HG03060 (cell line): ENCODE results near the gene TLE3.
"Not testable (repeated sequence)": the region's sequence is repeated elsewhere in the genome, so short reads cannot be mapped to it uniquely, and the experiment has no call there.

Experiments
- ATAC-seq: cut with Tn5 transposase; IDR thresholded peaks from one replicate; pipeline ENCODE4 v1.9.1; 2021; ENCODE audit warnings: low read depth, moderate number of reproducible peaks; ENCODE audit not compliant: unreplicated experiment

The TLE3 gene

DNA sequence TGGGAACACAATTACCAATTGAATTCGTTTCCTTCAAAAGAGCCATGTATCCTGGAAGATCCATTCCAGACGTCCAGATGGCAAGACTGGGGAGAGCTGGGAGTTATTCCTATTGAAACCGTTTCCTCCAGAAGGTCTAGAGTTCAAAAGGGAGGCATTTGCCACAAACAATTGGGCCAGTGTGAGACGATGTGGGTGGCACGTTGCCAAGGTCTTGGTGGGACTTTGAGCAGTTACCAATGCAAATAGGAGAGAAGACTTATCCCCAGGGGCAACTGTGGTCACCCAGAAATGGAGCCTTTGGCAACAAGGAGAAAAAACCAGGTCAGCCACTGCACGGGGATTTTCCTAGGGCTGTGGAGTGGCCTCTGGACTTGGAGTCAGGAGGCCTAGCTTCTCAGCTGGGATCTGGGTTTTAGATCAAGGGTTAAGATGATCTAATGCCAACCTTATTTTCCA lies 29.6 kb upstream of the TLE3 start:
- ATAC-seq: no peak

DNA sequence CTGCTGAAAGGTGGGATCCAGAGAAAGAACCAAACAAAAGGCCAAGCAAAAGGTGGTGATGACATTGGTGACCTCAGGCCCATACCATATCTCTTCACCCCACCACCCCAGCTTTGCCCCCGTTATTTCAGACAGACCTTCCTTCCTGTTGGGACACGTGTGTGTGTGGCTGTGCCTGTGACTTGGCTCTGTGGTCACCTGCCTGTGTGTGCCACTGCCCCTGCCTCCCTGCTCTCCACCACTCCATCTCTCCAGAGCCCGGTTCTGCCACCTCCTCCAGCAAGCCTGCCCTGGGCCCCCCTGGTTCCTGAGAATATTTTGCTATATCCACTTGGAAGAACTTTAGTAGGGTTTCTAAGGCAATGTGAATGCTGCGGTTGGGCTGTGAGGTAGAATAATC lies 28.6 kb upstream of the TLE3 start:
- ATAC-seq: no peak

DNA sequence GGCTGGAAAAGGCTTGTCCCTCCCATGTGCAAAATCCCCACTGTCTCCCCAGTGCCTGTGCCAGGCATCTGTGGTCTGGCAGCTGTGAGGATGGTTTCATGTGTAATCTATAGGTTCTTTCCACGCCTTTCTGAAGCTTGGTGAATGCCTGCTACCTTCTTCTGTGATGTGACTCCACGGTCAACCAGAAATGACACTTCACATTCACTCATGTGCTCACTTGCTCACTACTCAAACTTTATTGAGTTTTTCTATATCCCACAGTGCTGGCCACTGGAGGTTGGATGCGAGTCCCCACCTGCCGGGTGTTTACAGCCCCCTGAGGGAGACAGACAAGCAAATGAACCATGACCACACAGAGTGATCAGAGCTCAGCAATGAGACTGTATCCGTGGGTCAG lies 27.9 kb upstream of the TLE3 start:
- no peak for ATAC-seq

DNA sequence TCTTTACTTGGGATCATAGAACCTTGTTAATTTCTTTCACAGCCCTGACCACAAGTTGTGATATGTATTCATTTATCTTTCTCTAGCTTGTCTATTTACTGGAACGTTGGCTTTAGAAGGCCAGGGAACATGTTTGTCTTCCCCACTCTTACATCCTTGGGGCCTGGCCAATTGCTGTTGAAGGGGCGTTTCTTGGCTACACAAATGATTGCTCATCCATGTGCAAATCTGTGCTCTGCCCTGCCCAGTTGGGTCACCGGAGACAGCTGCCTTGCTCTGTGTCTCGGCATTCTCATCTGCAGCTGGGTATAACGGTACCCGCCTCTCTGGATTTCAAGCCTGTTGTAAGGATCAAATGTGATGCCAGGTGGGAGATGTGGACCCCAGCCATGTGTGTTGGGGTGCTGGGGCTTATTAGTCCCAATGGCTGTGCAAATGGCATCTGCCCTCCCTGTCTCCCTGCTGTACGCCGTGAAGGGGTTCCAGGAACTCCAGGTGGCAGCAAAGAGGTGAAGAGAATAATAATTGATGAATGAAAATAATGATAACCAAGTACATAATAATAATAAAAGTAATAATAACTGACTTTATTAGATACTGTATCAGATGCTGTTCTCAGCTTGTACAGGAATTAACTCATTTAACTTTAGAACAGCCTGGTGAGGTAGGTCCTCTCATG lies 24.0 kb upstream of the TLE3 start:
- no peak for ATAC-seq

DNA sequence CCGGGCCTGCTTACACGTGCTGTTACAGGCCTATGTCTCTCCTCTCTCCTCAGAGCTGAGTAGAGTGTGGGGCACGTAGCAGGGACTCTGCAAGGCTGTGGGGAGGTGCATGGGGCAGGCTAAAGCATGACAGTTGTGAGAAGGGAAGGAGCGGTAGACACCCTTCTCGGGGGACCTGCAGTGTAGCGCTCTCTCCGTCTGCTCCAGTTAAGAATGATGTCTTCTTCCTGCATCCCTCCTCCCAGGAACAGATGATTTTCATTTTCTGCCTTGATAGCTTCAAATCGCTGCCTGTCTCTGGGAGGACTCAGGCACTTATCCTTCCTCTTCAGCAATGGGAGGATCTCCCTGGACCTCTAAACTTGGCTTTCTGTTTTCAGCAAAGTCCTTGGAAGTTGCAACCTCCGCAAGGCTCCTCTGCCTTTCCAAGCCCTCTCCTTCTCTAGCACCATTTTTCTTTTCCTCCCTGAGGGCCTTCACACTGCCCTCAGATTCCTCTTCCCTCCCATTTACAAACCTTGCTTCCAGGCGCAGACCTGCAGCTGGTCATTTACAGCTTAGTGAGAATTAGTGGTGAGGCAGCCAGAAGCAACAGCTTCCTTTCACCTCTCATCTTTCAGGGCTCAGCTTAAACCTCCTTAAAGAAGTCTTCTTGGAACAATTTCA lies 23.4 kb upstream of the TLE3 start:
- ATAC-seq: no peak

DNA sequence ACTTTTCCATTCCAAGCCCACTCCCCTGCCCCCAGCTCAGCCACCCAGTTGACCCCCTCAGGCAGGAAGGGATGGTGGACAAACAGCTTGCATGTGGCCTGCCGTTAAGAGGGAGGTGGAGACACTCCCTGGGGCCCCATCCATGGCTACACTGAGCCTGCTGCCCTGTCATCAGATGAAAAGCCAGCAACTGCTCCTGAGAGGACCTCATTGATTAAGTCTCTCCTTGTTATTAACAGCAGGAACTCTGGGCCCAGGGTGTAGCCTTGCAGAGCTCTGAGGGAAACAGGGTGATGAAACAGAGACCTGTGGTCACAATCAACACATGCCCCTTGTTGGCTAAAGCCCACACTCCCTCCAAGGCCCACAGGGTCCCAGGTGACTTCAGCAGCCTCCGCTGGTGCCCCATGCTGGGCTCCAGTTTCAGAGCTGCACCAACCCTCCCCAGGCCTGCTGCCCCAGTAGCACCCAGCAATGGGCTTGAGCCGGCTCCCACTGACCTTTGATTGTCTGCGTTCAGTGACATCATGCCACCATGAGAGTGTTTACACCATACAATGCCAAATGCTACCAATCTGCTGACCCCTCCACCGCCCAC lies 22.3 kb upstream of the TLE3 start:
- no peak for ATAC-seq

DNA sequence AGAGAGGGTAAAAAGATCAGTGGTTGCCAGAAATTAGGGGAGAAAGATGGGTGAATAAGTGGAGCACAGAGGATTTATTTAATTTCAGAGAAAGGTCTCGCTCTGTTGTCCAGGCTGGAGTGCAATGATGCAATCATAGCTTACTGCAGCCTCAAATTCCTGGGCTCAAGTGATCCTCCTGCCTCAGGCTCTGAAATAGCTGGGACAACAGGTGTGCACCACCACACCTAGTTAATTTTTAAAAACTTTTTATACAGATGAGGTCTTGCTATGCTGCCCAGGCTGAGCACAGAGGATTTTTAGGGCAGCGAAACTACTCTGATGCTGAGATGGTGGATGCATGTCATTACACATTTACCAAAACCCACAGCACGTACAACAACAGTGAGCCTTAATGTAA lies 20.9 kb upstream of the TLE3 start:
- ATAC-seq: no peak

DNA sequence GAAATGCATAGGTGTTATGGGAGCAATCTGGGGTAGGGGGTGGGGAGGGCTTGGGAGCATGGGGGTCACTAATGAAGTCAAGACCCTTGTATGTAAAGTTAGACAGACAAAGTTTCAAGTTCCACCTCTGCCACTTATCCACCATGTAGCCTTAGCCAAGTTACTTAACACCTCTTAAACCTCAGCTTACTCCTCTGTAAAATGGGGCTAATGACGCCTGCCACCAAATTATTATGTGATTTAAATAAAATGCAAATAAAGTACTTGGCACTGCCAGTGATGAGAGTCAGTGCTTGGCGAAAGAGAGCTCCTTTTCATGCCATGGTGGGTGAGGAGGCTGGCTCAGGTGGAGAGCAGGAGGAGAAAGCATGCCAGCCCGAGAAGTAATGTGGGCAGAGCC lies 18.6 kb upstream of the TLE3 start:
- no peak for ATAC-seq

DNA sequence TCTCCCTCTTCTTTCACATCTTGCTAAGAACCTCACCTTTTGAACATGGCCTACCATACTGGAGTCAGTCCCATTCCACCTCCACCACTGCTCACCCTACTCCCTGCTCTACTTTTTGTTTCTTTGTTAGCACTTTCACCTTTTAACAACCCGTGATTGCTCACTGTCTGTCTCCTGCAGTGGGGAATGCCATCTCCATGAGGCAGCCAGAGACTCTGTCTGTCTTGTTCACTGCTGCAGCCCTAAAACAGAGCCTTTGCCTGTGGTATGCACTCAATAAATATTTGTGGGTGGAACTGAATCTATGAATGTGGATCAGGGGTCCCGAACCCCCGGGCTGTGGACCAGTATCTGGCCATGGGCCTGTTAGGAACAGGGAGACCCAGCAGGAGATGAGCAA lies 16.5 kb upstream of the TLE3 start:
- ATAC-seq: no peak

DNA sequence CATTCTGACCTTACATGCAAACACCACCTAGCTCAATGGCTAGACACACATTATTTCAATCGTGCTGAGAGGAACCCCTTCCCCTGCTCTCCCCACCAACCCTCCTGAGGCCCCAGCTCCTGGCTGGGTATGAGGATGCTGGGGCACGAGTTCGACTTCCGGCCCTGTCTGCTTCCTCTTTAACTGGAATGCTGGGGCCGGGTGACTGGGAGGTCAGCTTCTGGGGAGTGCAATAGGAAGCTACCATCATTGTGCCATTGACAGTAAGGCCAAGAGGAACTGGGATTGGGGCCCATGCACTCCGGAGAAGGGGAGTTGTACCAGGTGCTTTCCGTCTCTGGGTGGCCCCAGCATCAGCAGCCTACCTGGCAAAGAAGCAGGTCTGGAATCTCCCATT lies 15.6 kb upstream of the TLE3 start:
- ATAC-seq: no peak

DNA sequence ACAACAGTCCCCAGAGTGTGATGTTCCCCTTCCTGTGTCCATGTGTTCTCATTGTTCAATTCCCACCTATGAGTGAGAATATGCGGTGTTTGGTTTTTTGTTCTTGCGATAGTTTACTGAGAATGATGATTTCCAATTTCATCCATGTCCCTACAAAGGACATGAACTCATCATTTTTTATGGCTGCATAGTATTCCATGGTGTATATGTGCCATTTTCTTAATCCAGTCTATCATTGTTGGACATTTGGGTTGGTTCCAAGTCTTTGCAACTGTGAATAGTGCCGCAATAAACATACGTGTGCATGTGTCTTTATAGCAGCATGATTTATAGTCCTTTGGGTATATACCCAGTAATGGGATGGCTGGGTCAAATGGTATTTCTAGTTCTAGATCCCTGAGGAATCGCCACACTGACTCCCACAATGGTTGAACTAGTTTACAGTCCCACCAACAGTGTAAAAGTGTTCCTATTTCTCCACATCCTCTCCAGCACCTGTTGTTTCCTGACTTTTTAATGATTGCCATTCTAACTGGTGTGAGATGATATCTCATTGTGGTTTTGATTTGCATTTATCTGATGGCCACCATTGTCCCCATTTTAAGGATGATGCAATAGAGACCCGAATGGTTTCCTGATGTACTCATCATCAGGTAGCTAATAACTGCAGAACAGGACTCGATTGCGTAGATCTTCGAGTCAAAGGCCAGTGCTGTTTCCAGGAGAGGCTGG lies 15.0 kb upstream of the TLE3 start:
- ATAC-seq: not testable (repeated sequence)

DNA sequence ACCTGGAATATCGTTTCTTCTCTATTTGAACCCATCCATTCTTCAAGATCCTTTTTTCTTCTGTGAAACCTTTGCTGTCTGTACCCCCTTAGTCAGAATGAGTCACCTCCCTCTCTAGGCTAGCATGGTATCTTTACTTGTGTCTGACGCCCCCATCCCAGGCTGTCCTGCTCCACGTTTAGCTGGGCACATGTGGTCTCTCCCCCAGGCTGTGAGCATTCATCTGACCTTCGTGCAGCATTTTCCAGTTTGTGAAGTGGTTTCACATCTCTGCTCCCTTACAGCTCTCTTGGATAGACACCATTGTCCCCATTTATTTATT lies 14.3 kb upstream of the TLE3 start:
- ATAC-seq: no peak

DNA sequence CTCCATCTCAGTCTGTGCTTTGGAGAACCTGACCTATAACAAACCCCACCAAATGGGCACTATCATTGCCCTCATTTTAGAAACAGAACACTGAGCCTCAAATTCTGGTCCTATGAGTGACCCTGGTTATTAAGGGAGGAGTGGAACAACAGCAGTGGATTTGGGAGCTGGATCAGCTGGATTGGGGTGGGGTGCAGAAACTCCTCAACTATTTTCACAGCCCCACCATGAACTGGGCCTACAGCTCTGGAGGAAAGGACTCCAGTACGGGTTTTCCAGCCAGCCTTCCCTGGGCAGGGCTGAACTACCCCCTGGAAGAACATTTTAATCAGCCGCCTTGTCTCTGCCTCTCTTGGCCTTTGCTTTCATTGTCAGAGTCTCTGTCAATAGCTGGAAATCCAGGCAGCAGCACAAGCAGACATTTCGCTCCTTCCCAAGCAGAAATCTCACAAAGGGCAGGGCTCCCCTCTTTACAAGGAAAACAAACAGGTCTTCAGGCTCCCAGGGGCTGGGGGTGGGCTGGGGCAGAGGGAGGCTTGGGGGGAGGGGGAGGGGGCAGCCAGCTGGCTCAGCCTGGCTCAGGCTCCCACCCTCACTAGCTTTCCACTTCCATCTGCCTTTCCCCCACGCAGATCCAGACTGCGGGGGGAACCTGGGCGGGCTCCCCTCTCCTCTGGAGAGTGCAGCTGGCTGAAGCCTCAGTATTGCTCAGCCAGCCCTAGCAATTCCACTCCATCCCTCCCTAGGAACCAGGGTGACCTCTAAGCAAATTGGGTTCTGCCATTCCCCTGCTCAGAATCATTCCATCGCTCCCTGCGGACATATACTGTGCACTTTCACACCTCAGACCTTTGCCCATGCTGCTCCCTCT lies 13.7 kb upstream of the TLE3 start:
- no peak for ATAC-seq

DNA sequence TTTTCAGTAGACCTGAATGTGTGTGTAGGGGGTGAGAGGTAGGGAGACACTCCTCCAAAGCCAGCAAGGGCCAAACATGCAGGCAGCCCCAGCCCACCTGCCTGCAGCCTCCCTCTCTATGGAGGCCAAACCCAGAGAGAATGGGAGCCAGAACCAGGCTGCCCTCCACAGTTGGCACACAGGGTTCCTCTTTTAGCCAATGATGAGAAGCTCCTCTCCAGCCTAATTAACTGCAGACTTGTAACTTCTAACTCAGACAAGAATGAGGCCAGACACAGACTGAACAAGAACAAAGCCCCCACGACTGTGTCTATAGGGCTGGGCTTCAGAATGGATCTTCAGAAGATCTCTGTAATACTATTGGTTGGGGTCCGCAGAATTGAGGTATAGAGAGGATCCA lies 12.3 kb upstream of the TLE3 start:
- ATAC-seq: no peak

DNA sequence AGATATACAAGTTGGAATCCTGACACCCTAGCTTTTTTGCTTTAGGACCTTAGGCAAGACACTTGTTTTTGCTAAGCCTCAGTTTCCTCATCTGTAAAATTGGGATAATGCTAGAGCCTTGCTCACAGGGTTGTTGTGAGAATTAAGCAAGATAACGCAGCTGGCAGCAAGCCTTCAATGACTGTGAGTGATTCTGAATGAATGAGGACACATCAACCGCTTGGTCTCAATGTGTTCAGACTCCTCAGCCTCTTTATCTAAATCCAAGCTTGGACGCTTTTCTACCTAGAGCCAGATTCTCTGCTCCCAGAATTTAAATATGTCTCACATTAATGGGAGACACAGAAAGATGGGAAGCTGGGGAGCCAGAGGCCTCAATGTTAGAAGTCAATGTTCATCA lies 11.8 kb upstream of the TLE3 start:
- ATAC-seq: no peak

DNA sequence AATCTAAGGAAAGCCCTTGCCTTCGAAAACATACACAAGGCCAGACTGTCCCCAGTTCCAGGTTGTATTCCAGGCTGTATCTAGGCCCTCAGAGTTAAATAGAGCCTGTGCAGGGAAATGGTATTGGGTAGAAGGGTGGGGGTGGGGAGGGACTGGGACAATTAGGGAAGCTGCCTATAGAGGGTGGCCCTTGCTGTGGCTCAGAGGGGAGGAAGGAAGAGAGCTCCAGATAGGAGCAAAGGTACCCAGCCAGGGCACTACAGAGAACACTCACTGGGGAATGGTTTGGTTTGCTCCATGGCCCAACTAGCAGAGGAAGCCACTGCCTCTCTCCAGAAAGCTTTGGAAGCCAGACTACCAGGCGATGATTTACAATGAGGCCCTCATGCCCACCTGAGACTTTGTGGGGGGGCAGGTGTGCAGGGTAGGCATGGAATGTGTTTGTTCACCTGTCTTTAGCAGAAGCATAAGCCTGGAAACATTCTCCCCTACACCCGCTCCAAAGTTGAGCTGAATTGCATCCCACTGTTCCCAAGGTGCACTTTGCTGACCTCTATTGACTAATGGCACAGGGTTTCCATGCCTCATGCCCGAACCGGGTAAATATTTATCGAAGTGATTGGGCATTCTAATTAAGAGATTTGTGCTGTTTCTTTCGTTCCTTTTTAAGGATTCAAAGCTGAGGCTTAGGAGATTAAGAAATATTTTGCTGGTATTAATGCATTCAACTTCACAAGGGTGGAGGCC lies 6.3 kb upstream of the TLE3 start:
- ATAC-seq: no peak

DNA sequence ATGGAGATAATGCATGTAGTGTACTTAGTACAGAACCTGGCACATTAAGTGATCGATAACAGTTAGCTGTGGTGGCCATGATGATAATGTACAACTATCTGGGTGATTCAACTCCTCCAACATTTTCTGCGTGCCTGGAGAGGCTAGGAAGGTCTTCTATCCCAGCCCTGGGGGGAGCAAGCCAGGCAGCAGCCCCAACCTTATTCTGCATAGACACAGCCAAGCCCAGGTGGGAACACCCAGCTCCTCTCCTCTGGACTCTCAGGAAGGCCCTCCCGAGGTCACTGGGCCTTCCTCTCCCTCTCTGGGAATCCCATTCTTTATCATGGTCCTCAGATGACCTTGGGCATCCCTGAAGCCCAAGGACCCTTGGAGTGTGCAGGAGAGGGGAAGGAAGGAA lies 5.1 kb upstream of the TLE3 start:
- ATAC-seq: no peak

DNA sequence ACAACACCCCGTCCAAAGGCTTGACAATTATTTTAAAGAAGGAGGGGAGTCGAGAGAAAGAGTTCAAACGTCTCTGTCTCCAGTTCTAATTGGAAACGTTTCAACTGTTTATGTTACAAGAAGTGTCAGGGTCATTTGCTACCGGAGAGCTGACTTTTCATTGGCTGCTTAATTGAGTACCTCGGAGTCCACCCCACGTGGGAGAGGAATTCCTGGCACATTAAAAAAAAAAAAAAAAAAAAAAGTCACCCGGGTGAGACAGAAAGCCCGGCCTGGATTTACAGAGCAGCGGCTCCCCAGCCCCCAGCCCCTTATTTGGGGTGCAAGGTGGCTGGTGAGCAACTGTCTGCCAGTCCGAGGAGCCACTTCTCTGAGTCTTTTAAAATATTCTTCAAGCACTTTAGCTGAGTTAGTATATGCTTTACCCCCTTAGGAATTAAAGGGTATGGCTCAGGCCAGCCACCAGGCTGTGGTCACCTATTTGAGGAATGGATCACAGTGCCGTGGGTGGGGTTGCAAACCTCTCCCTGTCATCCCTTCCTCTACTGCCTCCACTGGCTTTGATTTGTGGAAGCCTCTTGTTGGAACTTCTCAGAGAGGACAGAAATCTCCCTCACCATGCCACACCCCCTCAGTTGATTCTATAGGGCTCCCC lies 3.9 kb upstream of the TLE3 start:
- ATAC-seq: no peak
